PFSK-1 (cell line): ENCODE data around the gene SPARC.

Experiments
- FOXP2 ChIP-seq: optimal IDR thresholded peaks from 2 replicates; pipeline ENCODE3; 2011; ENCODE audit warnings: borderline replicate concordance, control low read depth, inconsistent platforms; ENCODE audit not compliant: insufficient read depth; ENCODE audit errors: extremely low read length, extremely low read depth
- POLR2AphosphoS5 ChIP-seq: IDR thresholded peaks from 2 replicates; pipeline ENCODE4 v1.6.1; 2012; ENCODE audit warnings: low read depth, mild to moderate bottlenecking, control low read depth, low read length, moderate library complexity
- SIN3A ChIP-seq: IDR thresholded peaks from 2 replicates; pipeline ENCODE4 v1.6.1; 2012; ENCODE audit warnings: mild to moderate bottlenecking, low read length, moderate library complexity, borderline replicate concordance; ENCODE audit not compliant: insufficient read depth
- TAF1 ChIP-seq: IDR thresholded peaks from 2 replicates; pipeline ENCODE4 v1.6.1; 2012; ENCODE audit warnings: low read length, control low read depth, borderline replicate concordance; ENCODE audit not compliant: insufficient read depth
- TF ChIP-seq, protein P1 (sequence below), 2 experiments: IDR thresholded peaks; 2 replicates each; pipeline versions ENCODE4 v1.6.1 to v1.8.0; 2011 to 2012; ENCODE audit warnings: low read depth in 2 of 2, low read length in 2 of 2, control low read depth in 1 of 2, inconsistent platforms in 1 of 2, mild to moderate bottlenecking in 1 of 2, moderate library complexity in 1 of 2; ENCODE audit not compliant: insufficient read depth in 1 of 2

SPARC gene

DNA sequence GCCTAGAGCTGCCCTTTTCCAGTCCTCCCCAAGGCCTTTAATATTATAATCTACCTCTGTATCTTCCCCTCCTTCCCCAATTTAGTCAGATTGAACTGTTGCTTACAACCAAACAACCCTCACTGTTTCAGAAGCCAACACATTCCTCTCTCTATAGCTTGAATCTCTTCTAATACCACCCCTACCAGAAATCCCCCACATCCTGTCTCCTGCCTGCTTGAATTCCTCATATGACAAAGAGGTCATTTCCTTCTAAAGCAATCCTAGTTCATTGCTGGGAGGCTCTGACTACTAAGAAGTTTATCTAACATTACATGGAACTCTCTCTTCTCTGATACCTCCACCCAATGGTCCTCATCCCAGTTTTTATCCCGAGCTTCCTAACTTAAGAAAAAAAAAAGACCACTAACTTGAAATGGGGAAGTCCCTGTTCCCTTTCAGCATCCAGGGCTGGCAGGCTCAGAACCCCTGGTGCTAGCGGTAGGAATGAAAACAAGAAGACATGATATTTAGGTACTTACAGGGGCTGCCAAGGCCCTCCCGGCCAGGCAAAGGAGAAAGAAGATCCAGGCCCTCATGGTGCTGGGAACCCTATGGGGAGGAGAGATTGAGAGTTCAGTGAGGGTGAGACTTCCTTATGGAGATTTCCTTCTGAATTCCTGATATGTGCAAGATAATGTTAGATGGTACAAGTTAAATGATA, 11.0 kb downstream of the SPARC start:
- no peak for TF ChIP-seq SIN3A
- TF ChIP-seq FOXP2, result no peak
- TF ChIP-seq POLR2AphosphoS5, result no peak
- no peak for TF ChIP-seq TAF1
- TF ChIP-seq, protein P1, sequence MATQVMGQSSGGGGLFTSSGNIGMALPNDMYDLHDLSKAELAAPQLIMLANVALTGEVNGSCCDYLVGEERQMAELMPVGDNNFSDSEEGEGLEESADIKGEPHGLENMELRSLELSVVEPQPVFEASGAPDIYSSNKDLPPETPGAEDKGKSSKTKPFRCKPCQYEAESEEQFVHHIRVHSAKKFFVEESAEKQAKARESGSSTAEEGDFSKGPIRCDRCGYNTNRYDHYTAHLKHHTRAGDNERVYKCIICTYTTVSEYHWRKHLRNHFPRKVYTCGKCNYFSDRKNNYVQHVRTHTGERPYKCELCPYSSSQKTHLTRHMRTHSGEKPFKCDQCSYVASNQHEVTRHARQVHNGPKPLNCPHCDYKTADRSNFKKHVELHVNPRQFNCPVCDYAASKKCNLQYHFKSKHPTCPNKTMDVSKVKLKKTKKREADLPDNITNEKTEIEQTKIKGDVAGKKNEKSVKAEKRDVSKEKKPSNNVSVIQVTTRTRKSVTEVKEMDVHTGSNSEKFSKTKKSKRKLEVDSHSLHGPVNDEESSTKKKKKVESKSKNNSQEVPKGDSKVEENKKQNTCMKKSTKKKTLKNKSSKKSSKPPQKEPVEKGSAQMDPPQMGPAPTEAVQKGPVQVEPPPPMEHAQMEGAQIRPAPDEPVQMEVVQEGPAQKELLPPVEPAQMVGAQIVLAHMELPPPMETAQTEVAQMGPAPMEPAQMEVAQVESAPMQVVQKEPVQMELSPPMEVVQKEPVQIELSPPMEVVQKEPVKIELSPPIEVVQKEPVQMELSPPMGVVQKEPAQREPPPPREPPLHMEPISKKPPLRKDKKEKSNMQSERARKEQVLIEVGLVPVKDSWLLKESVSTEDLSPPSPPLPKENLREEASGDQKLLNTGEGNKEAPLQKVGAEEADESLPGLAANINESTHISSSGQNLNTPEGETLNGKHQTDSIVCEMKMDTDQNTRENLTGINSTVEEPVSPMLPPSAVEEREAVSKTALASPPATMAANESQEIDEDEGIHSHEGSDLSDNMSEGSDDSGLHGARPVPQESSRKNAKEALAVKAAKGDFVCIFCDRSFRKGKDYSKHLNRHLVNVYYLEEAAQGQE (IDR thresholded peaks at IDR 0.05; ENCODE audit: insufficient read depth in 1 of 2, low read depth in 2 of 2, low read length in 2 of 2), result no peak

DNA sequence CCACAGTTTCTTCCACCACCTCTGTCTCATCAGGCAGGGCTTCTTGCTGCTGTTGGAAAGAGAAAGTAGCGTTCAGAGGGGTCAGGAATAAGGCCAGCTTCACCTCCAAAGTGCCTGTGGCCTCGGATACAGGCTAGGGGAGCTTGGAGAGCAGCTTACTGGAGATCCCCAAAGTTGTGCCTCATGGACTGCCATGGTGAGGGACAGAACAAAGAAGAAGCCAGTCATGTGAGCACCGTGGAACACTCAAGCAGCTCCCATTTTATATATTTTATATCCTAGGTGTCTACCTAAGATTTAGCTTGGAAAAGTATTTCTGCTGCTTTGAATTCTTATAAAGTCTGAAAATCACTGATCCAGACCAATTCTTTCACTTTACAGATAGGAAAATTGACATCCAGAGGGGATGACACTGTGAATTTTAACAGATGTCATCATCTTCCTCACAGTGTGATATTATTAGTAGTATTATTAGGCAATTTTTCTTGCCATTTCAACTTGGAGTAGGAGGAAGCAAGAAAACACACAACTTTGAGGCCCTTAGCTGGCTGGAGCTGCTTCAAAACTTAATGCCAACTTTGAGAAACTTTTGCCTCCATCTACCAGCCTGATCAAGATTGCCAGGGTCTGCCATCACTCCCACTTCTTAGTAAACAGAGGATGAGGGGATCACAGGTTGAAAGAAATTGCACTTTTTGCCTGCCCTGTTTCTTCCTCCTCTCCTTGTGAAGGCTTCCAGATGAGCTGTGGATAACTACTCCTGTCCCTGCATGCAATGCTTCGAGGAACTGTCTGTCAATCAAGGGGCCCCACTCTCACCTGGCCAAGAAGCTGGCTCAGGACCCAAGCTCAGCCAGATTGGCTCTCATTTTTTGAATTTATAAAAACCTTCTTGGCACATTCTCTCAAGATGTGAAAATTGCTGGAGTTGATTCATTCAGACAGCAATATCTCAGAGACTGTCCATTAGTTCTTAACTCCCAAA, 11.8 kb downstream of the SPARC start:
- TF ChIP-seq FOXP2, result no peak
- TF ChIP-seq TAF1, result no peak
- TF ChIP-seq SIN3A, result no peak
- no peak for TF ChIP-seq POLR2AphosphoS5
- TF ChIP-seq, protein P1 (IDR thresholded peaks at IDR 0.05; ENCODE audit: insufficient read depth in 1 of 2, low read depth in 2 of 2, low read length in 2 of 2), result no peak

DNA sequence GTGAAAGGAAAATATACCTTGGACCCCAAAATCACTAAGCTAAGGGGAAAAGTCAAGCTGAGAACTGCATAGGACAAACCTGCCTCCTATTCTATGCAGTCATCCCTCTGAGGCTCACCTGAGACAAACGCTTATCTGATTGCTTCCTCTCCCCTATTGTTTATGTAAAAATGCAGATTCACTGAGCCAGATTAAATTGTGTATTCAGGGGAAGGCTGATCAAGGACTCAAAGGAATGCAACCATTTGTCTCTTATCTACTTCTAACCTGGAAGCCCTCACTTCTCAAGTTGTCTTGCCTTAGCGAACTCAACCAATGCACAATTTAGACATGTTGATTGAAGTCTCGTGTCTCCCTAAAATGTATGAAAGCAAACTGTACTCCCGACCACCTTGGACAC, 13.3 kb downstream of the SPARC start:
- TF ChIP-seq POLR2AphosphoS5 (no peak), TAF1 (no peak), FOXP2 (no peak), SIN3A (no peak)
- TF ChIP-seq, protein P1 (IDR thresholded peaks at IDR 0.05; ENCODE audit: insufficient read depth in 1 of 2, low read depth in 2 of 2, low read length in 2 of 2), result no peak

GRCh38 chr5:151672516-151672915, 14.2 kb downstream of the SPARC start:
- TF ChIP-seq FOXP2, result no peak
- no peak for TF ChIP-seq SIN3A
- TF ChIP-seq, protein P1 (IDR thresholded peaks at IDR 0.05; ENCODE audit: insufficient read depth in 1 of 2, low read depth in 2 of 2, low read length in 2 of 2), result no peak
- no peak for TF ChIP-seq TAF1
- TF ChIP-seq POLR2AphosphoS5, result no peak
